PFSK-1 (cell line): ENCODE results near the gene NOC2L.

Experiments used
- FOXP2 ChIP-seq: optimal IDR thresholded peaks from 2 replicates; pipeline ENCODE3; 2011; ENCODE audit warnings: borderline replicate concordance, control low read depth, inconsistent platforms; ENCODE audit not compliant: insufficient read depth; ENCODE audit errors: extremely low read length, extremely low read depth
- POLR2AphosphoS5 ChIP-seq: IDR thresholded peaks from 2 replicates; pipeline ENCODE4 v1.6.1; 2012; ENCODE audit warnings: low read depth, mild to moderate bottlenecking, control low read depth, low read length, moderate library complexity
- REST ChIP-seq, 2 experiments: IDR thresholded peaks; 2 replicates each; pipeline versions ENCODE4 v1.6.1 to v1.8.0; 2011 to 2012; ENCODE audit warnings: low read depth in 2 of 2, low read length in 2 of 2, control low read depth in 1 of 2, inconsistent platforms in 1 of 2, mild to moderate bottlenecking in 1 of 2, moderate library complexity in 1 of 2; ENCODE audit not compliant: insufficient read depth in 1 of 2
- SIN3A ChIP-seq: IDR thresholded peaks from 2 replicates; pipeline ENCODE4 v1.6.1; 2012; ENCODE audit warnings: mild to moderate bottlenecking, low read length, moderate library complexity, borderline replicate concordance; ENCODE audit not compliant: insufficient read depth
- TAF1 ChIP-seq: IDR thresholded peaks from 2 replicates; pipeline ENCODE4 v1.6.1; 2012; ENCODE audit warnings: low read length, control low read depth, borderline replicate concordance; ENCODE audit not compliant: insufficient read depth

The NOC2L gene

GRCh38 chr1:996851-997712 is 38.0 kb upstream of the NOC2L start:
- TF ChIP-seq SIN3A (no peak), FOXP2 (no peak), REST (IDR thresholded peaks at IDR 0.05; ENCODE audit: insufficient read depth in 1 of 2, low read depth in 2 of 2, low read length in 2 of 2) (no peak), TAF1 (no peak), POLR2AphosphoS5 (no peak)

- TF ChIP-seq SIN3A (no peak), TAF1 (no peak), REST (IDR thresholded peaks at IDR 0.05; ENCODE audit: insufficient read depth in 1 of 2, low read depth in 2 of 2, low read length in 2 of 2) (no peak)
Observed at GRCh38 chr1:995665-996633, 36.9 kb upstream of the NOC2L start.

GRCh38 chr1:993379-993995 is 34.4 kb upstream of the NOC2L start:
- TF ChIP-seq REST (IDR thresholded peaks at IDR 0.05; ENCODE audit: insufficient read depth in 1 of 2, low read depth in 2 of 2, low read length in 2 of 2) (no peak), TAF1 (no peak), FOXP2 (no peak), POLR2AphosphoS5 (no peak), SIN3A (no peak)

GRCh38 chr1:992362-992761 is 33.3 kb upstream of the NOC2L start:
- TF ChIP-seq FOXP2 (no peak), TAF1 (no peak), REST (IDR thresholded peaks at IDR 0.05; ENCODE audit: insufficient read depth in 1 of 2, low read depth in 2 of 2, low read length in 2 of 2) (no peak), SIN3A (no peak), POLR2AphosphoS5 (no peak)
